Breast epithelium (tissue), 4 donors: ENCODE measurements around the gene NKD2. TPM values are rescaled to one million over a fixed set of nuclear protein-coding genes. Genes with fewer than 3 reads are reported as not detected.

Source experiments
- DNase-seq, 2 donors: peaks; one replicate each; pipeline ENCODE4 v3.0.0-alpha.2; 2019; ENCODE audit warnings: low spot score in 2 of 2
- H3K27ac ChIP-seq, 2 donors: fragments of 200-600 bp; sonication (generic) in 1 of 2; one replicate each; pipeline ENCODE4 v1.5.1; 2016 to 2019; ENCODE audit warnings: mild to moderate bottlenecking in 1 of 2
- H3K27me3 ChIP-seq, 2 donors: fragments of 200-600 bp; sonication (generic) in 1 of 2; one replicate each; pipeline versions ENCODE4 v1.5.1 to v1.6.0; 2017 to 2019; ENCODE audit warnings: control low read depth in 1 of 2, mild to moderate bottlenecking in 1 of 2
- H3K36me3 ChIP-seq: fragments of 200-600 bp; one replicate; pipeline ENCODE4 v1.5.1; 2019
- H3K4me1 ChIP-seq, 2 donors: fragments of 200-600 bp; sonication (generic); one replicate each; pipeline ENCODE4 v1.5.1; 2016 to 2019; ENCODE audit warnings: control low read depth in 1 of 2
- H3K4me3 ChIP-seq, 3 donors: fragments of 200-600 bp; sonication (generic); 1 replicate in 2 of 3; 2 replicates in 1 of 3; pipeline ENCODE4 v1.5.1; 2016 to 2019; ENCODE audit warnings: mild to moderate bottlenecking in 3 of 3, moderate library complexity in 2 of 3
- H3K9me3 ChIP-seq, 2 donors: fragments of 200-600 bp; sonication (generic) in 1 of 2; one replicate each; pipeline ENCODE4 v1.5.1; 2016 to 2019; ENCODE audit warnings: control low read depth in 1 of 2
- CTCF ChIP-seq, 3 donors: fragments of 450-650 bp; IDR thresholded peaks; one replicate each; pipeline ENCODE4 v1.5.1; 2016 to 2017; ENCODE audit warnings: antibody characterized with exemption in 3 of 3, mild to moderate bottlenecking in 3 of 3, moderate library complexity in 3 of 3
- POLR2A ChIP-seq: fragments of 450-650 bp; IDR thresholded peaks from one replicate; pipeline ENCODE4 v1.6.1; 2016; ENCODE audit warnings: antibody characterized with exemption, mild to moderate bottlenecking, moderate library complexity
- POLR2AphosphoS5 ChIP-seq, 3 donors: sonication (generic); formaldehyde crosslinking; IDR thresholded peaks; one replicate each; pipeline ENCODE4 v1.6.1; 2017; ENCODE audit warnings: antibody characterized with exemption in 3 of 3
- intact Hi-C: fragments of 100-400 bp; cut with DNase I; formaldehyde crosslinking; loops from one replicate; pipeline ENCODE4 v1.15.1; 2023; ENCODE audit warnings: low total_unique reads
- total RNA-seq, 3 donors: library from RNA; depleted of rRNA; stranded (reverse); fragments of >200 nt; gene quantifications; one replicate each; pipeline ENCODE4 v1.1.0, GENCODE V29; 2016

Gene NKD2
- total RNA-seq, 3 donors from 2014 or later = 5.9 to 16.7 TPM; not detected in 1

GRCh38 chr5:1039210-1039548 is 30.6 kb downstream of the NKD2 start:
- Histone ChIP-seq H3K36me3 (no peaks in the 10 kb centered on the region), H3K27me3 (no peaks in the 10 kb centered on the region), H3K4me1 (no peaks in the 10 kb centered on the region), H3K27ac (no peak overlapping the region), H3K9me3 (no peaks in the 10 kb centered on the region), H3K4me3 (no peak overlapping the region)
- no peak for TF ChIP-seq POLR2A
- no peak for TF ChIP-seq CTCF (IDR thresholded peaks at IDR 0.05)
- no peak for TF ChIP-seq POLR2AphosphoS5 (IDR thresholded peaks at IDR 0.05)
- intact Hi-C loops = no loop called here
- DNase-seq = no peak

DNA sequence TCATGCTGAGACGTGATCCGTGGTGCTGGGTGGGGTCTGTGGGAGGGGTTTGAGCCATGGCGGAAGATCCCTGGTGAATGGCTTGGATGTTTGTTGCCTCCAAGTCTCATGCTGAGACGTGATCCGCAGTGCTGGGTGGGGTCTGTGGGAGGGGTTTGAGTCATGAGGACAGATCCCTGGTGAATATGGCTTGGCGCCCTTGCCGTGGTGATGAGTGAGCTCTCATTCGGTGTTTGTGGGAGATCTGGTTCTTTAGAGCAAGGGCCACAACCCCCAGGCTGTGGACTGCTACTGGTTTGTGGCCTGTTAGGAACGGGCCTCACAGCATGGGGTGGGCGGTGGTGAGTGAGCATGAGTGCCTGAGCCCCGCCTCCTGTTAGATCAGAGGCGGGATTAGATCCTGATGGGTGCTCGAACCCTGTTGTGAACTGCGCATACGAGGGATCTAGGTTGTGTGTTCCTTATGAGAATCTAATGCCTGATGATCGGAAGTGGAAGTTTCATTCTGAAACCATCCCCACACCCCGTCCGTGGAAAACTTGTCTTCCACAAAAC is 31.2 kb downstream of the NKD2 start:
- Histone ChIP-seq H3K4me1 (no peaks in the 10 kb centered on the region), H3K36me3 (no peaks in the 10 kb centered on the region), H3K4me3 (no peak overlapping the region), H3K9me3 (no peaks in the 10 kb centered on the region), H3K27ac (no peak overlapping the region), H3K27me3 (no peaks in the 10 kb centered on the region)
- no peak for DNase-seq
- intact Hi-C loops = no loop called here
- TF ChIP-seq POLR2AphosphoS5 (IDR thresholded peaks at IDR 0.05) = no peak
- TF ChIP-seq CTCF (IDR thresholded peaks at IDR 0.05) = no peak
- TF ChIP-seq POLR2A = no peak

DNA sequence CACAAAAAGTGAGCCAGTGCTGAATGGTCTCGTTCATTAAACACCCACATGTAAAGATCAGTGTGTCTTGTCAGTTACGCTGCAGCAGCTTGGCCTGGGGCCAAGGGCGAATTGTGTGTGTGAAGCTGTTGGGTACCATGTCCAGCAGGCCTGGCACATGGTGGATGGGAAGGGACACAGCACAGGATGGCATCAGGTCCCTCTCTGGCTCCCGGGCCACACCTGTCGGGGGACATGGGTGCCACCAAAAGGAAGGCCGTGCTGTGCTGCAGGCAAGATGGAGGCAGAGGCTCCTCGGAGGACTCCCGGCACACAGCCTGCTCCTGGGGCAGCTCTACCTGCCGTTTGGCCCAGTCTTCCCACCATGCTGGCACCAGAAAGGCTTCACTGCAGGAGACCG is 32.0 kb downstream of the NKD2 start:
- Histone ChIP-seq H3K27ac (no peak overlapping the region), H3K27me3 (no peaks in the 10 kb centered on the region), H3K36me3 (no peaks in the 10 kb centered on the region), H3K4me3 (no peak overlapping the region), H3K4me1 (no peaks in the 10 kb centered on the region), H3K9me3 (no peaks in the 10 kb centered on the region)
- DNase-seq = no peak
- no peak for TF ChIP-seq CTCF (IDR thresholded peaks at IDR 0.05)
- no peak for TF ChIP-seq POLR2AphosphoS5 (IDR thresholded peaks at IDR 0.05)
- TF ChIP-seq POLR2A = no peak
- intact Hi-C loops = no loop called here

GRCh38 chr5:1041225-1042143 is 32.9 kb downstream of the NKD2 start:
- no peak for DNase-seq
- intact Hi-C loops = no loop called here
- Histone ChIP-seq H3K27me3 (no peaks in the 10 kb centered on the region), H3K36me3 (no peaks in the 10 kb centered on the region), H3K9me3 (no peaks in the 10 kb centered on the region), H3K27ac (no peak overlapping the region), H3K4me1 (no peaks in the 10 kb centered on the region), H3K4me3 (no peak overlapping the region)
- TF ChIP-seq POLR2A (no peak), POLR2AphosphoS5 (IDR thresholded peaks at IDR 0.05) (no peak), CTCF (IDR thresholded peaks at IDR 0.05) (no peak)

- H3K9me3 ChIP-seq = no peaks in the 10 kb centered on the region
- no peaks in the 10 kb centered on the region for H3K27me3 ChIP-seq
- intact Hi-C loops = no loop called here
- H3K36me3 ChIP-seq = no peaks in the 10 kb centered on the region
- TF ChIP-seq POLR2AphosphoS5 (IDR thresholded peaks at IDR 0.05) (no peak), CTCF (IDR thresholded peaks at IDR 0.05) (no peak), POLR2A (no peak)
- H3K4me3 ChIP-seq = no peak overlapping the region
- H3K4me1 ChIP-seq = no peaks in the 10 kb centered on the region
- no peak for DNase-seq
- H3K27ac ChIP-seq = no peak overlapping the region
Measured at GRCh38 chr5:1042626-1043025, 34.0 kb downstream of the NKD2 start.
